IMR-90 (cell line): ENCODE measurements around the gene ZNF280C. TPM values are rescaled to one million over a fixed set of nuclear protein-coding genes. Genes with fewer than 3 reads are reported as not detected.

Experiments
- microRNA-seq, 2 experiments: library from miRNA; stranded (forward) in 1 of 2; unstranded in 1 of 2; fragments of 10-50 nt in 1 of 2; fragments of <30 nt in 1 of 2; gene quantifications in 1 of 2; microRNA quantifications in 1 of 2; one replicate each; pipeline versions ENCODE3 to v1.1.0; 2013 to 2020; ENCODE audit not compliant: insufficient read depth in 1 of 2, insufficient read length in 1 of 2, unreplicated experiment in 1 of 2
- polyA plus RNA-seq, 3 experiments: library from polyadenylated mRNA; depleted of rRNA; stranded (reverse); fragments of >200 nt; gene quantifications; 2 replicates each; pipeline ENCODE4 v1.2.3, GENCODE V29; 2012; ENCODE audit warnings: low replicate concordance in 1 of 3
- small RNA-seq, 5 experiments: library from RNA; depleted of rRNA; stranded (forward); fragments of <200 nt; gene quantifications; one replicate each; pipeline ENCODE3, GENCODE V24; 2012
- total RNA-seq: library from RNA; depleted of rRNA; stranded (reverse); fragments of >200 nt; gene quantifications from 2 replicates; pipeline ENCODE4 v1.2.3, GENCODE V29; 2012; rRNA removed

The ZNF280C gene
- total and polyA plus RNA-seq, 2 of the 4 experiments (the other 2 are of a cell fraction) = 3.1 to 4.5 TPM

Small RNA genes within 50 kb of the gene (microRNA-seq; reads per million reads assigned to microRNA genes)
- gene RNU6-1130P (ENCODE audit: insufficient read depth, insufficient read length) = not detected

Small RNA genes within 50 kb of the gene (small RNA-seq; reads per million reads assigned to genes)
- 0 reads per million in 5 experiments for gene RNU6-1130P

Other genes with a start within 250 kb of the ZNF280C start
- gene ELF4, start 158.4 kb downstream of the ZNF280C start, total RNA-seq = 10.8 and 10.9 TPM in 2 replicates
- 18.4 and 19.0 TPM in 2 replicates for gene ELF4, start 158.4 kb downstream of the ZNF280C start, polyA plus RNA-seq (2012; rRNA removed)
- gene AIFM1, start 103.1 kb downstream of the ZNF280C start, total RNA-seq = 22.0 and 31.1 TPM in 2 replicates
- gene AIFM1, start 103.1 kb downstream of the ZNF280C start, polyA plus RNA-seq (2012; rRNA removed) = 25.0 and 27.4 TPM in 2 replicates
- gene RAB33A, start 96.9 kb downstream of the ZNF280C start, total RNA-seq = 0.83 and 1.6 TPM in 2 replicates
- 1.4 and 1.8 TPM in 2 replicates for gene RAB33A, start 96.9 kb downstream of the ZNF280C start, polyA plus RNA-seq (2012; rRNA removed)
- 13.8 and 17.2 TPM in 2 replicates for gene SLC25A14, start 71.0 kb upstream of the ZNF280C start, total RNA-seq
- 9.7 and 13.8 TPM in 2 replicates for gene SLC25A14, start 71.0 kb upstream of the ZNF280C start, polyA plus RNA-seq (2012; rRNA removed)
- gene GPR119, start 116.8 kb upstream of the ZNF280C start, total RNA-seq = not detected in 2 replicates
- not detected in 2 replicates for gene GPR119, start 116.8 kb upstream of the ZNF280C start, polyA plus RNA-seq (2012; rRNA removed)
- 8.8 and 18.1 TPM in 2 replicates for gene RBMX2, start 133.1 kb upstream of the ZNF280C start, total RNA-seq
- 10.9 and 11.4 TPM in 2 replicates for gene RBMX2, start 133.1 kb upstream of the ZNF280C start, polyA plus RNA-seq (2012; rRNA removed)